HUDEP-2 (cell line): ENCODE results near the gene PTDSS2.
A peak's percentile ranks its signal among the peaks of the same experiment; 100 is the strongest.
"Not testable (repeated sequence)": the region's sequence is repeated elsewhere in the genome, so short reads cannot be mapped to it uniquely, and the experiment has no call there.

ENCODE experiments used
- DNase-seq, 76 experiments: peaks; one replicate each; lab custom pipeline; 2025; ENCODE audit not compliant: unreplicated experiment in 76 of 76; lab: John Stamatoyannopoulos, UW

The PTDSS2 gene

GRCh38 chr11:449889-450808 is at the start of gene PTDSS2:
TSS of gene PTDSS2 (plus strand) at chr11:450279. CDS start at chr11:450456, 177 bp downstream.
- peak in 73 of 76 experiments; percentile 42 to 95 (median 86) for DNase-seq

- DNase-seq = not testable (repeated sequence)
These were observed 48.9 kb upstream of the PTDSS2 start for GRCh38 chr11:401196-401595.

GRCh38 chr11:403021-403760 is 46.9 kb upstream of the PTDSS2 start:
- no peak for DNase-seq

GRCh38 chr11:403761-404431 is 46.2 kb upstream of the PTDSS2 start:
- DNase-seq = no peak

- DNase-seq = no peak
These were observed 45.4 kb upstream of the PTDSS2 start for GRCh38 chr11:404551-405264.

- no peak for DNase-seq
These were observed 44.6 kb upstream of the PTDSS2 start for GRCh38 chr11:405323-405953.

GRCh38 chr11:405954-406795 is 43.9 kb upstream of the PTDSS2 start:
- DNase-seq = no peak

GRCh38 chr11:406796-407650 is 43.1 kb upstream of the PTDSS2 start:
- peak in 69 of 76 experiments; percentile 15 to 87 (median 72) for DNase-seq

GRCh38 chr11:407651-408123 is 42.4 kb upstream of the PTDSS2 start:
- no peak for DNase-seq

- no peak for DNase-seq
These were observed 41.7 kb upstream of the PTDSS2 start for GRCh38 chr11:408154-409007.

- DNase-seq = no peak
These were observed 41.0 kb upstream of the PTDSS2 start for GRCh38 chr11:409008-409599.

GRCh38 chr11:409600-410483 is 40.2 kb upstream of the PTDSS2 start:
- no peak for DNase-seq

GRCh38 chr11:410711-411110 is 39.4 kb upstream of the PTDSS2 start:
- DNase-seq = not testable (repeated sequence)

GRCh38 chr11:411520-411919 is 38.6 kb upstream of the PTDSS2 start:
- DNase-seq = not testable (repeated sequence)

GRCh38 chr11:412641-413119 is 37.4 kb upstream of the PTDSS2 start:
- no peak for DNase-seq
